ENCODE measurements around the gene MRPL49. TPM values are rescaled to one million over a fixed set of nuclear protein-coding genes. Genes with fewer than 3 reads are reported as not detected.

The MRPL49 gene
- total RNA-seq (2016; rRNA removed; fragmentation: Illumina TruSeq; extraction: Trizol) (53.3 and 63.2 TPM in 2 replicates), polyA plus RNA-seq (2011; rRNA removed) (39.2 and 41.4 TPM in 2 replicates), polyA minus RNA-seq (2011; rRNA and poly(A)+ RNA removed; ENCODE audit: low replicate concordance) (32.3 and 86.6 TPM in 2 replicates), Bru-seq, nascent RNA (percentile 79 among the genes with signal in this experiment), BruChase-seq, experiment 1, labeled RNA remaining after a 6-hour chase (percentile 87 among the genes with signal in this experiment), BruChase-seq, experiment 2, labeled RNA remaining after a 2-hour chase (percentile 88 among the genes with signal in this experiment)
- 9.5 and 10.0 TPM in 2 replicates for total RNA-seq (2016; cell fraction: cytosol; rRNA removed; fragmentation: Illumina TruSeq; extraction: Trizol; ENCODE audit: low read depth)
- 54.6 and 65.9 TPM in 2 replicates for total RNA-seq (2016; cell fraction: insoluble cytoplasmic fraction; rRNA removed; fragmentation: Illumina TruSeq; extraction: Trizol)
- total RNA-seq (2016; cell fraction: membrane; rRNA removed; fragmentation: Illumina TruSeq; extraction: Trizol) = 26.1 and 26.5 TPM in 2 replicates
- total RNA-seq (2016; cell fraction: nucleus; rRNA removed; fragmentation: Illumina TruSeq; extraction: Trizol) = 17.5 and 18.4 TPM in 2 replicates
- 45.2 and 53.6 TPM in 2 replicates for polyA plus RNA-seq (2011; cell fraction: cytosol; rRNA removed)
- 10.1 and 14.8 TPM in 2 replicates for polyA plus RNA-seq (2011; cell fraction: nucleus; rRNA removed)
- polyA plus RNA-seq (2012) = 19.0 and 22.8 TPM in 2 replicates
- 7.7 TPM in 2 replicates for polyA plus RNA-seq (2016; cell fraction: cytosol; fragmentation: Illumina TruSeq; extraction: Trizol; ENCODE audit: low read depth)
- 66.0 and 68.9 TPM in 2 replicates for polyA plus RNA-seq (2016; cell fraction: insoluble cytoplasmic fraction; fragmentation: Illumina TruSeq; extraction: Trizol; ENCODE audit: low read depth)
- polyA plus RNA-seq (2016; cell fraction: membrane; fragmentation: Illumina TruSeq; extraction: Trizol; ENCODE audit: low read depth) = 17.1 and 17.2 TPM in 2 replicates
- 27.1 and 27.9 TPM in 2 replicates for polyA plus RNA-seq (2016; cell fraction: nucleus; fragmentation: Illumina TruSeq; extraction: Trizol; ENCODE audit: insufficient read depth, low read depth)
- polyA minus RNA-seq (2011; cell fraction: cytosol; rRNA and poly(A)+ RNA removed) = 14.0 and 16.4 TPM in 2 replicates
- polyA minus RNA-seq (2011; cell fraction: nucleus; rRNA and poly(A)+ RNA removed) = 11.6 and 13.6 TPM in 2 replicates
- long read RNA-seq, experiment 1, transcript MRPL49-201 (4 exons, 2,019 nt) = major isoform, 62 of 69 reads
- long read RNA-seq, experiment 1, partial matches to known transcripts = 2 of 69 reads
- long read RNA-seq, experiment 1, other reads (novel, unspliced or antisense) = 3 of 69 reads
- long read RNA-seq, experiment 2, transcript MRPL49-201 (4 exons, 2,019 nt) = major isoform, 60 of 102 reads
- long read RNA-seq, experiment 2, partial matches to known transcripts = 36 of 102 reads
- long read RNA-seq, experiment 2, other reads (novel, unspliced or antisense) = 1 of 102 reads

GRCh38 chr11:65121865-65122696 is at the start of gene MRPL49, which contains the start of gene FAU:
Gene MRPL49 (plus strand): TSS chr11:65122321. CDS start chr11:65122347, 26 bp downstream.
Gene FAU (minus strand): TSS chr11:65122134. CDS start chr11:65121813, 321 bp downstream.
- Histone ChIP-seq H3K4me2 (ENCODE audit: low read depth, low read length) (peak within 1 kb of the TSS; percentile 96), H3K79me2 (ENCODE audit: insufficient read depth, low read length) (peaks cover 44% of the 10 kb centered on the region), H3K27me3 (ENCODE audit: control insufficient read depth in 1 of 2, insufficient read depth in 2 of 2, low read length in 2 of 2) (no peaks in the 10 kb centered on the region; a peak in 1 of 5 replicates), H3K4me1 (ENCODE audit: insufficient read depth, low read length) (peaks cover 37% of the 10 kb centered on the region), H3K9ac (ENCODE audit: insufficient read depth, low read depth, low read length) (peak within 1 kb of the TSS; percentile 95), H3K4me3 (replicated peaks in 1 of 3; ENCODE audit: insufficient read depth in 1 of 3, low read depth in 2 of 3, low read length in 3 of 3) (peak within 1 kb of the TSS; percentile 79 to 91 (median 81)), H3K9me3 (ENCODE audit: low read length) (no peaks in the 10 kb centered on the region), H3K36me3 (replicated peaks in 1 of 2; ENCODE audit: control insufficient read depth in 1 of 2, insufficient read depth in 2 of 2, low read length in 2 of 2) (peaks cover 20 to 50% of the 10 kb centered on the region in 2 experiments), H4K20me1 (ENCODE audit: insufficient read depth, low read length) (no peaks in the 10 kb centered on the region), H2AFZ (ENCODE audit: low read length) (no peak within 1 kb of the TSS), H3K27ac (ENCODE audit: extremely low read length, insufficient read depth, low read length) (peak within 1 kb of the TSS; percentile 76)
- ChIA-PET CTCF (ENCODE audit: low intra/inter-chr PET ratio, low total read pairs) (no interaction called here), POLR2A (interaction anchor here (0.5 to 4.9 kb wide), 36 partner anchors 9 to 530 kb away, joined by 3 to 105 read pairs (median 4); partner anchors contain the start of genes ARL2, BATF2, CAPN1 and DPF2)
- ATAC-seq (peak; percentile 83), FAIRE-seq (peak; percentile 80), DNase-seq (ENCODE audit: low spot score) (peak; percentile 93)
- 2% methylated on average over 55 of the region's 64 CpGs for WGBS (ENCODE audit: low lambda C conversion rate)
- in situ Hi-C loops (cut with HindIII; ENCODE audit: extremely low pct_ligation_motif_present, low pct_unique_long_range_greater_than_20kb) = no loop called here
- BruUV-seq (replicated peaks) = TSS peak; percentile 78
- intact Hi-C loops (cut with micrococcal nuclease; ENCODE audit: unreplicated experiment) = no loop called here
- TF ChIP-seq, protein P1, sequence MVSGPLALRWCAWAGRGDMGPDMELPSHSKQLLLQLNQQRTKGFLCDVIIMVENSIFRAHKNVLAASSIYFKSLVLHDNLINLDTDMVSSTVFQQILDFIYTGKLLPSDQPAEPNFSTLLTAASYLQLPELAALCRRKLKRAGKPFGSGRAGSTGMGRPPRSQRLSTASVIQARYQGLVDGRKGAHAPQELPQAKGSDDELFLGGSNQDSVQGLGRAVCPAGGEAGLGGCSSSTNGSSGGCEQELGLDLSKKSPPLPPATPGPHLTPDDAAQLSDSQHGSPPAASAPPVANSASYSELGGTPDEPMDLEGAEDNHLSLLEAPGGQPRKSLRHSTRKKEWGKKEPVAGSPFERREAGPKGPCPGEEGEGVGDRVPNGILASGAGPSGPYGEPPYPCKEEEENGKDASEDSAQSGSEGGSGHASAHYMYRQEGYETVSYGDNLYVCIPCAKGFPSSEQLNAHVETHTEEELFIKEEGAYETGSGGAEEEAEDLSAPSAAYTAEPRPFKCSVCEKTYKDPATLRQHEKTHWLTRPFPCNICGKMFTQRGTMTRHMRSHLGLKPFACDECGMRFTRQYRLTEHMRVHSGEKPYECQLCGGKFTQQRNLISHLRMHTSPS (CRISPR knock-in tag; IDR thresholded peaks at IDR 0.05; ENCODE audit: low read depth) = no peak
- TF ChIP-seq, protein P2, sequence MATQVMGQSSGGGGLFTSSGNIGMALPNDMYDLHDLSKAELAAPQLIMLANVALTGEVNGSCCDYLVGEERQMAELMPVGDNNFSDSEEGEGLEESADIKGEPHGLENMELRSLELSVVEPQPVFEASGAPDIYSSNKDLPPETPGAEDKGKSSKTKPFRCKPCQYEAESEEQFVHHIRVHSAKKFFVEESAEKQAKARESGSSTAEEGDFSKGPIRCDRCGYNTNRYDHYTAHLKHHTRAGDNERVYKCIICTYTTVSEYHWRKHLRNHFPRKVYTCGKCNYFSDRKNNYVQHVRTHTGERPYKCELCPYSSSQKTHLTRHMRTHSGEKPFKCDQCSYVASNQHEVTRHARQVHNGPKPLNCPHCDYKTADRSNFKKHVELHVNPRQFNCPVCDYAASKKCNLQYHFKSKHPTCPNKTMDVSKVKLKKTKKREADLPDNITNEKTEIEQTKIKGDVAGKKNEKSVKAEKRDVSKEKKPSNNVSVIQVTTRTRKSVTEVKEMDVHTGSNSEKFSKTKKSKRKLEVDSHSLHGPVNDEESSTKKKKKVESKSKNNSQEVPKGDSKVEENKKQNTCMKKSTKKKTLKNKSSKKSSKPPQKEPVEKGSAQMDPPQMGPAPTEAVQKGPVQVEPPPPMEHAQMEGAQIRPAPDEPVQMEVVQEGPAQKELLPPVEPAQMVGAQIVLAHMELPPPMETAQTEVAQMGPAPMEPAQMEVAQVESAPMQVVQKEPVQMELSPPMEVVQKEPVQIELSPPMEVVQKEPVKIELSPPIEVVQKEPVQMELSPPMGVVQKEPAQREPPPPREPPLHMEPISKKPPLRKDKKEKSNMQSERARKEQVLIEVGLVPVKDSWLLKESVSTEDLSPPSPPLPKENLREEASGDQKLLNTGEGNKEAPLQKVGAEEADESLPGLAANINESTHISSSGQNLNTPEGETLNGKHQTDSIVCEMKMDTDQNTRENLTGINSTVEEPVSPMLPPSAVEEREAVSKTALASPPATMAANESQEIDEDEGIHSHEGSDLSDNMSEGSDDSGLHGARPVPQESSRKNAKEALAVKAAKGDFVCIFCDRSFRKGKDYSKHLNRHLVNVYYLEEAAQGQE (IDR thresholded peaks at IDR 0.05; ENCODE audit: borderline replicate concordance in 1 of 2, low read depth in 1 of 2, low read length in 2 of 2) = no peak; a peak in 1 of 4 replicates
- 0 out of 2 replicates have a peak, but pooled peaks have one; percentile 25 for TF ChIP-seq JUN (CRISPR knock-in tag; IDR thresholded peaks at IDR 0.05)
- TF ChIP-seq EED (CRISPR knock-in tag; IDR thresholded peaks at IDR 0.05) = peak; percentile 83; the same call in 1 of the 2 replicates
- peak; percentile 48; the same call in 1 of the 2 replicates for TF ChIP-seq E2F2 (CRISPR knock-in tag; IDR thresholded peaks at IDR 0.05; ENCODE audit: borderline replicate concordance)
- 0 out of 2 replicates have a peak, but pooled peaks have one; percentile 13 for TF ChIP-seq ZNF362 (CRISPR knock-in tag; IDR thresholded peaks at IDR 0.05; ENCODE audit: borderline replicate concordance)
- no peak for TF ChIP-seq SP140L (CRISPR knock-in tag; IDR thresholded peaks at IDR 0.05; ENCODE audit: borderline replicate concordance)

All from HepG2 (cell line).